CD14-positive monocyte (primary cell): Measurements from ENCODE around the gene UBASH3B. TPM values are rescaled to one million over a fixed set of nuclear protein-coding genes. Genes with fewer than 3 reads are reported as not detected.

ENCODE experiments used
- DNase-seq, 3 donors: peaks; one replicate each; pipeline ENCODE4 v3.0.0-alpha.2; 2011 to 2022
- H2AFZ ChIP-seq: 2 replicates; pipeline ENCODE4 v1.6.0; 2012; ENCODE audit warnings: mild to moderate bottlenecking, low read depth, low read length, inconsistent platforms; ENCODE audit not compliant: insufficient read depth, poor library complexity, severe bottlenecking
- H3K27ac ChIP-seq, 2 donors: 1 replicate in 1 of 2; 2 replicates in 1 of 2; pipeline ENCODE4 v1.5.1; 2012 to 2013; ENCODE audit warnings: low read length in 2 of 2, control low read depth in 1 of 2, inconsistent platforms in 1 of 2, low read depth in 1 of 2, mild to moderate bottlenecking in 1 of 2
- H3K27me3 ChIP-seq, 2 donors: one replicate each; pipeline versions ENCODE4 v1.6.0 to v1.6.1; 2011 to 2013; ENCODE audit warnings: low read length in 2 of 2; ENCODE audit not compliant: control insufficient read depth in 2 of 2, insufficient read depth in 2 of 2
- H3K36me3 ChIP-seq, 2 donors: replicated peaks in 1 of 2; 1 replicate in 1 of 2; 2 replicates in 1 of 2; pipeline versions ENCODE4 v1.5.1 to v1.6.1; 2012 to 2013; ENCODE audit warnings: low read length in 2 of 2, control low read depth in 1 of 2, inconsistent platforms in 1 of 2, mild to moderate bottlenecking in 1 of 2; ENCODE audit not compliant: insufficient read depth in 2 of 2, control insufficient read depth in 1 of 2
- H3K4me1 ChIP-seq, 2 donors: 1 replicate in 1 of 2; 2 replicates in 1 of 2; pipeline versions ENCODE4 v1.5.1 to v1.6.1; 2012 to 2013; ENCODE audit warnings: low read length in 2 of 2, control low read depth in 1 of 2, inconsistent platforms in 1 of 2, mild to moderate bottlenecking in 1 of 2, moderate library complexity in 1 of 2; ENCODE audit not compliant: insufficient read depth in 2 of 2, control insufficient read depth in 1 of 2
- H3K4me2 ChIP-seq: replicated peaks from 2 replicates; pipeline ENCODE3; 2012; ENCODE audit warnings: low read length, moderate library complexity, mild to moderate bottlenecking; ENCODE audit not compliant: poor library complexity, severe bottlenecking; ENCODE audit errors: extremely low read depth
- H3K4me3 ChIP-seq, 3 experiments: fragments of 200-600 bp in 1 of 3; sonication (generic) in 1 of 3; replicated peaks in 1 of 3; 1 replicate in 2 of 3; 2 replicates in 1 of 3; pipeline ENCODE4 v1.5.1; 2011 to 2013; ENCODE audit warnings: low read length in 3 of 3, mild to moderate bottlenecking in 3 of 3, control low read depth in 2 of 3, low read depth in 2 of 3, inconsistent platforms in 1 of 3, moderate library complexity in 1 of 3
- H3K79me2 ChIP-seq: 2 replicates; pipeline ENCODE4 v1.6.0; 2012; ENCODE audit warnings: mild to moderate bottlenecking, control low read depth, inconsistent platforms, low read length, moderate library complexity; ENCODE audit not compliant: insufficient read depth
- H3K9ac ChIP-seq: 2 replicates; pipeline ENCODE4 v1.6.0; 2017; ENCODE audit warnings: low read length, mild to moderate bottlenecking; ENCODE audit not compliant: insufficient read depth, poor library complexity, severe bottlenecking
- H3K9me3 ChIP-seq, 2 donors: replicated peaks in 1 of 2; 1 replicate in 1 of 2; 2 replicates in 1 of 2; pipeline versions ENCODE4 v1.5.1 to v1.6.1; 2012 to 2013; ENCODE audit warnings: low read length in 2 of 2, control low read depth in 1 of 2; ENCODE audit not compliant: control insufficient read depth in 1 of 2, insufficient read depth in 1 of 2
- H4K20me1 ChIP-seq: 2 replicates; pipeline ENCODE4 v1.6.0; 2012; ENCODE audit warnings: mild to moderate bottlenecking, low read length, control low read depth, moderate library complexity; ENCODE audit not compliant: insufficient read depth
- H3K27ac Mint-ChIP-seq, 7 donors: one replicate each; pipeline ENCODE4 v1.8.0; 2020; ENCODE audit warnings: mild to moderate bottlenecking in 7 of 7, mixed read lengths in 7 of 7, moderate library complexity in 6 of 7, inconsistent platforms in 2 of 7
- H3K27me3 Mint-ChIP-seq, 3 donors: one replicate each; pipeline ENCODE4 v1.8.0; 2021 to 2022; ENCODE audit warnings: low read depth in 3 of 3, mild to moderate bottlenecking in 3 of 3, mixed read lengths in 3 of 3, moderate library complexity in 3 of 3, inconsistent platforms in 1 of 3
- H3K36me3 Mint-ChIP-seq, 2 donors: one replicate each; pipeline ENCODE4 v1.8.0; 2020; ENCODE audit warnings: mixed read lengths in 2 of 2, inconsistent platforms in 1 of 2, mild to moderate bottlenecking in 1 of 2
- H3K4me1 Mint-ChIP-seq: one replicate; pipeline ENCODE4 v1.8.0; 2020; ENCODE audit warnings: mild to moderate bottlenecking, mixed read lengths
- H3K4me3 Mint-ChIP-seq, 2 donors: one replicate each; pipeline ENCODE4 v1.8.0; 2020; ENCODE audit warnings: mild to moderate bottlenecking in 2 of 2, mixed read lengths in 2 of 2, moderate library complexity in 1 of 2
- H3K9me3 Mint-ChIP-seq, 7 donors: one replicate each; pipeline ENCODE4 v1.8.0; 2020 to 2022; ENCODE audit warnings: mixed read lengths in 7 of 7, mild to moderate bottlenecking in 6 of 7, moderate library complexity in 6 of 7, inconsistent platforms in 2 of 7
- CTCF ChIP-seq: fragments of 200-600 bp; IDR thresholded peaks from one replicate; pipeline ENCODE4 v1.8.0; 2022; ENCODE audit warnings: antibody characterized with exemption, mild to moderate bottlenecking
- WGBS: methylation state at CpG from one replicate; pipeline ENCODE4 v1.1.5; 2013; ENCODE audit warnings: missing lambda C conversion rate; ENCODE audit not compliant: insufficient coverage; 5-methylcytosine and 5-hydroxymethylcytosine counted together
- intact Hi-C, 2 donors: fragments of 100-400 bp; cut with micrococcal nuclease; formaldehyde crosslinking; loops; one replicate each; pipeline versions ENCODE4 v1.15.0 to v1.15.1; 2023
- polyA plus RNA-seq, 3 donors: library from polyadenylated mRNA; depleted of rRNA in 1 of 3; unstranded in 2 of 3; stranded (reverse) in 1 of 3; fragments of 300-500 nt in 2 of 3; fragments of >200 nt in 1 of 3; fragmentation: Illumina TruSeq in 2 of 3; gene quantifications; 1 replicate in 2 of 3; 2 replicates in 1 of 3; pipeline ENCODE4 v1.2.3, GENCODE V29; 2012 to 2021

UBASH3B gene
- polyA plus RNA-seq, 3 donors = 3.3 to 13.5 (median 7.1) TPM

GRCh38 chr11:122812638-122813037 is 157.1 kb downstream of the UBASH3B start:
- H3K9ac ChIP-seq = no peak overlapping the region
- no peaks in the 10 kb centered on the region for H4K20me1 ChIP-seq
- H3K27ac Mint-ChIP-seq = no peak overlapping the region
- no peak overlapping the region for H3K4me2 ChIP-seq
- H3K9me3 Mint-ChIP-seq = no peaks in the 10 kb centered on the region
- no peak overlapping the region for H2AFZ ChIP-seq
- TF ChIP-seq CTCF = no peak
- no peaks in the 10 kb centered on the region for H3K27me3 ChIP-seq
- intact Hi-C loops = no loop called here
- H3K36me3 Mint-ChIP-seq = peaks cover 33 to 46% of the 10 kb centered on the region in 2 donors
- H3K4me1 ChIP-seq = peaks cover 0 to 8% of the 10 kb centered on the region in 2 donors
- DNase-seq = no peak
- H3K36me3 ChIP-seq = peaks cover 22 to 46% of the 10 kb centered on the region in 2 donors
- no peak overlapping the region for H3K27ac ChIP-seq
- peaks cover 15% of the 10 kb centered on the region for H3K4me1 Mint-ChIP-seq
- no peak overlapping the region for H3K4me3 Mint-ChIP-seq
- H3K27me3 Mint-ChIP-seq = peaks cover 0 to 1% (median 0%) of the 10 kb centered on the region in 3 donors
- no peaks in the 10 kb centered on the region for H3K79me2 ChIP-seq
- H3K4me3 ChIP-seq = no peak overlapping the region
- whole genome bisulfite sequencing = 0% methylated on average over 1 of the region's 4 CpGs
- H3K9me3 ChIP-seq = no peaks in the 10 kb centered on the region

- Histone ChIP-seq H4K20me1 (no peaks in the 10 kb centered on the region), H3K9ac (no peak overlapping the region), H3K9me3 (no peaks in the 10 kb centered on the region), H3K79me2 (no peaks in the 10 kb centered on the region), H3K4me1 (peaks cover 0 to 3% of the 10 kb centered on the region in 2 donors), H3K36me3 (peaks cover 22 to 40% of the 10 kb centered on the region in 2 donors), H3K27ac (no peak overlapping the region), H2AFZ (no peak overlapping the region), H3K27me3 (no peaks in the 10 kb centered on the region), H3K4me2 (no peak overlapping the region), H3K4me3 (no peak overlapping the region)
- Mint-ChIP-seq H3K4me3 (no peak overlapping the region), H3K27me3 (peaks cover 0 to 1% (median 0%) of the 10 kb centered on the region in 3 donors), H3K4me1 (peaks cover 9% of the 10 kb centered on the region), H3K27ac (no peak overlapping the region), H3K9me3 (no peaks in the 10 kb centered on the region), H3K36me3 (peaks cover 27 to 40% of the 10 kb centered on the region in 2 donors)
- WGBS = 92% methylated on average over 2 of the region's 8 CpGs
- no peak for DNase-seq
- intact Hi-C loops = no loop called here
- TF ChIP-seq CTCF = no peak
Measured at GRCh38 chr11:122813176-122813893, 157.8 kb downstream of the UBASH3B start.
